Measurements from ENCODE around the gene ELP4.
"Not testable (repeated sequence)": the region's sequence is repeated elsewhere in the genome, so short reads cannot be mapped to it uniquely, and the experiment has no call there.

The ELP4 gene

DNA sequence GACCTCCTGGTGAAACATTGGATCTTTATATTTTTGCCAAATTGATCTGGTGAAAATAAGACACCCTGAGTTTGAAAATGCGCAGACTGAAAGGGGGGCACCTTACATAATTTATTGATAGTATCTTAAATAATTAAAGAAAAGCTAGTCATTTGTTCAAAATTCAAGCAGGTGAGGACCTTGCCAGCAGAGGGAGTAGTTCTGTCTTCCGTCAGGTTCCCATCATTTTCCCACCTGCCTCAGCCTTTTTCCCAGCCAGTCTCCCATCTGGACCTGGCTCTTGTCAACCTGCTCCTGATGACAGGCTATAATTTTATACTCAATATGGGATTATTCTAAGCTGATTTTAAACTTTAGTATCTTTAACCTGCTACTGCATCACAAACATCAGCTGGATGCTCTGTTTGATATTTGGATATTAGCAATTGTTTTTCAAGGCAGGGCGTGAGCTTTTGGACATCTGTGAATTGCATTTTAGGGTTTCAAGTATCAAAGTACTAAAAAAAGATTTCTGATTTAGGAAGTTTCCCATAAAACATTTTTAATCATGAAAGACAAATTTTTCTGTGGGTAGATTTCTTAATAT is 132.0 kb downstream of the ELP4 start:
- DNase-seq (ENCODE audit: low read depth in 3 of 3, low spot score in 1 of 3), result no peak

DNA sequence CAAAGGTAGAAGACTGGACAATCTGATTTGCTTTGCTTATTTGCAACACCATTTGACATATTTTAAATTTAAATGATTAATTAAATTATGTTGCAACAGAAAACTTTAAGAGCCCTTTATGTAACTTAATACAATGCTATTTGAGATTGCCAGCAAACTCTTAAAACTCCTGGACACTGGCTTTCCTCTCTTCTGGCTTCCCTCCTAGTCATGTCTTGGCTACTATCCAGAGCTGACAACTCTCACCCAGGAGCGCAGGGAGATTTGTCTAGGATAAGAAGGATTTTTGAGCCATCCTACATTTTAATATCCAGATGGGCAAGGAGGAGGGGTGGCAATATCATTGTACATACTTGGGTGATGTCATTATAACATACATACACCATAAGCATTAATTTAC is 134.3 kb downstream of the ELP4 start:
- DNase-seq (ENCODE audit: low read depth in 3 of 3, low spot score in 1 of 3), result no peak

DNA sequence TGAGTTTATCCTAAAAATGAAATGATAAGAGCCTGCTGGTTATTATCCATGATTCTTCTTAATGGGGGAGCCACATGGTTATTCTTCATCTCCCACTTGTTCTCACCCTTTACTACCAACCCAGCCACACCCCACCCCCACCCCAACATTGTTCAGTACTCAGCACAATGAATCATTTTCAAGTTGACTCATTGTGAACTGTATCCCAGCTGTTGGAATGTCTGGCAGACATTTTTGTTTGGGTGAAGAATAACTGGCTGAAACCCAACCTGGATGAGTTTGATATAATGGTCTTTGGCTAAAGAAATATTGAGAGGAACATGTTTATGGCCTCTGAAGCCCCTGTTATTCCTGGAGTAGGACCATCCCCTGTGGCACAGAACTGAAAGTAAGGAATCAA is 136.2 kb downstream of the ELP4 start:
- no peak for DNase-seq (ENCODE audit: low read depth in 3 of 3, low spot score in 1 of 3)

DNA sequence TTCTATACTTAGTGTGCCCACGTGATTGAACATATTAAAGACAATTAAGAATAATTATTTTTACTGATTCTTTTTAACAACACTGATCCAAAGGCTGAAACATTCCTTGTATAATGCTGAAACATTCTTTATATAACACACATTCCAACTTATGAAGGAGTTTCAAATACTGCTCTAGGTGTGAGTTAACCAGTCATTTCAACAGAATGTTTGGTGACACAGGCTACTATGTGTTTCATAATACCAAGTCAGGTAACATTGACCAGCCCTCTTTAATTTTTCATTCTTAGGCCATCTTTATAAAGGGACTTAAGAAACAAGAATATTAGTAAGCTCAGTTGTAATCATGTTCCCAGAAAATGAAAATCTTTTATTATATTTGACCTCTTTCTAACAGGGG is 136.6 kb downstream of the ELP4 start:
- no peak for DNase-seq (ENCODE audit: low read depth in 3 of 3, low spot score in 1 of 3)

DNA sequence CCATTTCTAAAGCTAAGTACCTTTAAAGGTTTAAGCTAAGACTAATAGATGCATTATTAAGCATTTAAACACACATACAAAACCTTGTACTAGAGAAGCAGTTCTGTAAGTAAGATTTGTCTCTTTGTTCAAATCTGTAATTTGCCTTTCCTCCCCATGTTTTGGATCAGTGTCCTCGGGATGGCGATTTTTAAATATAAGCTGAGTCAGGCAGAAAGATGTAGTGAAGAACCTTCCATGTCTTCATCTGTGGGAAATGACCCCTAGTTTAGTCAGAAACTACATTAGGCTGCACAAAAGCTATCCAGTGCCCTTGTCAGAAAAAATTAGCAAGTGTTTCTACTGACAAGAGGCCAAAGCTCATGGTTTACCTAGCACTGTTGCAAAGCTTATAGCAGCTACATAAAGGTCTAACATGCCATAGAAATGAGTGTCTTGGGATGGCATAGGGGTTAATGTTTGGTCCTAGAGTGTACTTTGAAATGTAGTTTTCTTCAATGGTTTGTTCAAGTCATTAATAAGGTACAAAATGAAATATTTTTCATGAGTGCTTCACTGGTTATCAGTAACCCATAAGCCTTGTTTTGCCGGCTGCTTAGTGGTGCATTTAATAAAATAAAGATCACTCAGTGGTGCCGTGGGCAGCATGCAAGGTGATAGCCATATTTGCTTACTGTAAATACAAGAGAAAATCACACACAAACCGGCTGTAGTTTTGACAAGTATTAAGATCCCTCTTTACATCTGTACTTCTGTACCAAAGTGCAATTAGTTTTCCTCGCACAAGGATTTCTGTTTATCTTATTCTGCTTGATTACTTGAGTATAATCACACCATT is 139.8 kb downstream of the ELP4 start:
- no peak for DNase-seq (ENCODE audit: low read depth in 3 of 3, low spot score in 1 of 3)

DNA sequence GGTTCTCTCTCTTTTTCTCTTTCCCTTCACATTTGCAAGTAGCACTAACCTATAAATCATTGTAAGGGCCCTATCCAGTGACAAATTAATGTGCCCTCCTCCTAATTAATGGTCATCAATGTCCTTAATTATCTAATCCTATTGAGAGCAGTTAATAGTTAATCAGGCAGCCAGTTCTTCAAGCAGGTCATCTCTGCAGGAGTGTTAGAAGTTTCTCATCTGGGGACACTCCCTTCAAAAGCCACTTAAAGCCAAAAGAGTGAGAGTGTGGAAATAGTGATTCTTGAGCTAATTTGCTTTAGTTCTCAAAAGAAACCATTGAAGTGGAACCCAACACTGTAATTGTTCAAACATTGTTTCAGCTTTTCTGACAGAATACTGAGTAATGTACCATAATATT is 141.6 kb downstream of the ELP4 start:
- DNase-seq (ENCODE audit: low read depth in 3 of 3, low spot score in 1 of 3), result no peak

DNA sequence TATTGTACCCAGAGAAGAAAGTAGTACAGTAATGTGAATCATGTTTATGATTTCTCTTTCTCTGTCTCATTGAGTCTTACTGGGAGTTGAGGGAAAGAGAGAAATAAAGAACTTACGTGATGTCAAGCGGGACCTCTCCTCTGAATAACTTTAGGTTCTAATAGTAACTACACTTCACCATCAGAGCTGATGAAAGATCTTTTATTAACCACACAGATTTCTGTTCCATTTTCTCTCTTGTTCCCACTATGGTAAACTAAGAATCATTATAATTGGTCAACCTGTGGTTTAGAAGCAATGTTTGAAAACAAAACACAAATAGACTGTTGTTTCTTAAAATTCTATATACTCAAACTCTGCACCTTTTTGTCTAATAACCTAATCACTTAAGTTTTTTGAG is 142.3 kb downstream of the ELP4 start:
- no peak for DNase-seq (ENCODE audit: low read depth in 3 of 3, low spot score in 1 of 3)

DNA sequence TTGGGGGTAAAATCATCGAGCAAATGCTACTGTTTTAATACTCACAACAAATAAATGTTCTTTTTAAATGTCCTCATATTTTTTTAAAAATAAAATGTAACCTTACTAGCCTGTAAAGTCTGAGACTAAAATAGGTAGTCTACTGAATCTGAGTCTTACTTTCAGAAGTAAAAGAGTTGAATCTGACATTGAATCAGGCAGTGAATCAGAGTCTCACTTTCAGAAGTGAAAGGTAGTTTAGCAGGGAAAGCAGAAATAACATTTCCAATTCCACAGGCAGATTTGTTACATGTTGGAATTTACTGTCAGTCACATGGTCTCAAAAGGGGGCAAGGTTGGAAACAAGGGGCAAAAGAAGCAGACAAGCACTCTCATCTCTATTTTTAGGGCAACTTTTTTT is 143.0 kb downstream of the ELP4 start:
- DNase-seq (ENCODE audit: low read depth in 3 of 3, low spot score in 1 of 3), result no peak

DNA sequence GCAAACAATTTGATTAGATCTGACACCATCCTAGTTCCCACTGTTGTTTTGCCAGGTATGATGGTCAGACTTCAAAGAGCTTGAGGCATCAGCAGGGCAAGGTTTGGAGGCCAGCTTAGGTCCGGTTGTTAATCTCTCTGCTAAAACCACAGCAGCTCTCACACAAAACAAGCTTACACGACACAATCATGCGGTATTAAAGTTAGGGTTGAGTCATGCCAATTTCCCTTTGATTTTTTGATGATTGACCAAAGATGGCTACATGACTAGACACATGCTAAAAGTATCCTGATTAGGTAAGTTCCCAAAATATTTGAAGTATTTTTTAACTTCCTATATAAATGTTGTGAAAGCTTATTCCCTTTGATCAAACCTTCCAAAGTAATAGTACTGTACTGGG is 145.9 kb downstream of the ELP4 start:
- DNase-seq (ENCODE audit: low read depth in 3 of 3, low spot score in 1 of 3), result no peak

DNA sequence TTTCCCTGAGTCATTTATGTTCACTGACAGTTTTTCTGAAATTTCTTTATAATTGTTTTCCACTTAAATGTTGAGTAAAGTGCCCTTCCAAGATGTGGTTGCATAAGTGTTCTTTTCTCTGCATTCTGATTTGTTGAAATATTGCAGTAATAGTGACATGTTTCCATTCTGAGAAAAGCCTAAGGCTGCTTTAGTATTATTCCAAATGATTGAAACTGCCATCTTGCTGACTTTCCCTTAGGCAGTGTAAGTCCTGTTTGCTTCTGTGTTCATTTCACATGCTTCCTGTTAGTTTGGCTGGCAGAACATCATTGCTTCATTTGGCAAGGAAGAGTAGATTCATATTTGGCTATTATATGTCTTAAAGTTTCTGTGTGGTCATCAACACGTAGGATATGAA is 146.5 kb downstream of the ELP4 start:
- DNase-seq (ENCODE audit: low read depth in 3 of 3, low spot score in 1 of 3), result no peak

DNA sequence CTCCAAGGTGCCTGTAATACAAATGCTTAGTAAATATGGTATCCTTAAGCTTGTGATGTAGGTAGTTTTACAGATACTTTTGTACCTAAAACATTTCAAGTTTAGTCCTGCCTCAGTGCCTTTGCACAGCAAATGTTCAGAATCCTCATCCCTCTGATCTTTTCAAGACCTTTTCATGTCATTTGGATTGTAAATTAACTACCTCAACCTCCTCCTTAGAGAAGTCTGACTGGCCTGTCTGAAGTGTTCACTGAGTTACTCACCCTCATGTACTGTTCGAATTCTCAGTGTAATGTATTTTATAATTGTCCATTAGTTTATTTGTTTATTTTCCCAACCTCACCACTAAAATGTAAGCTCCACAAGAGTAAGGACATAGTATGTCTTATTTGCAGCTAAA is 147.5 kb downstream of the ELP4 start:
- DNase-seq (ENCODE audit: low read depth in 3 of 3, low spot score in 1 of 3), result no peak

DNA sequence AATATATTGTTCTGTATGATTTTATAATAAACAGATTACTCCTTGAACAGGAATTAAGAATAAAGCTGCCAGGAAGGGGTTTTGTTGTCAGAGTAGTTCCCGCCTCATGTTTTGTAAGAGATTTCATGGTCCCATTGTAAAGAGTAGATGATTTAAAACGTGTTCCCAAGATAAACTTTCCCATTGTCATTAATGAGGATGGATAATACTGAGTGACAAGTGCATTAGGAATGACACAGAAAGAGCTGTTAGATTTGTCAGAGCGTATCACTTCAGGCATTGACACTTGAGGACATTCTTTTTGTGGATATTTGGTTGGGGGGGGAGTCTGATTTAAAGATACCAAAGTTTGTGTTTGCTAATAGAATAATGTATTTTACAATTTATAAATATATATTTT is 154.6 kb downstream of the ELP4 start:
- no peak for DNase-seq (ENCODE audit: low read depth in 3 of 3, low spot score in 1 of 3)

DNA sequence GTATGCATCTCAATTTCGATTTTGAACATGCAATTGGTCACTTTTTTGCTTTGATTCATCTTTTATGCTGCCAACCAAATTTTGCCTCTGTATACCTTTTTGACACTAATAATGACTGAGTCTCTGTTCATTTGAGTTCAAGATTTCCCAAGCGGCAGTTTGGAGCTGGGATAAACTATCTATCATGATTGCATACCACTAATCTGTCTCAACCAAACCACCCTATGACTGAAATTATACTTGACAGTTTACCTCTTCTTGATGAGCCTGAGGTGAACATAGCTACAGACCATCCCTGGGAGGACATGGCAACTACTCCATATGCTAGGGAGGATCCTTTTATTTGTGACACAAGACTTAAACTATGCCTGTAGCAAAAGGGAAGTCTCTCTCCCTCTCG is 155.4 kb downstream of the ELP4 start:
- no peak for DNase-seq (ENCODE audit: low read depth in 3 of 3, low spot score in 1 of 3)

DNA sequence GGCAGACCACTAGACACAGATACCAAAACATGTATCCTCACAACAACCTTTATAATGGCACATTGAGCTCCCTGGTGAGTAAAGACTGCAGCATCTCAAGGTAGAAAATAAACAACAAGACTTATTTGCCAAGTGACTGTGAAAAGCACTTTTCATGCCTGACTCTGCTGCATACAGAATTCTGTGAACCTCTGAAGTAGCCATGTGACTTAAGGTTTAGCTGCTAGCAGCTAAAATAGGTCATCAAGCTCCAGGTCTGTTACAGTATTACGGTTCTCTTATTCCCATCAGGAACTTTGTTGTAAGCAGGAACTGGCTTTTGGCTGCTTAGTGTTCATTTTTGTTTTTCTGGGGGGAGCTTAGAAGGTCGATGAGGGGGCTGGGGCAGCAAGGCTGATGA is 162.1 kb downstream of the ELP4 start:
- no peak for DNase-seq (ENCODE audit: low read depth in 3 of 3, low spot score in 1 of 3)

DNA sequence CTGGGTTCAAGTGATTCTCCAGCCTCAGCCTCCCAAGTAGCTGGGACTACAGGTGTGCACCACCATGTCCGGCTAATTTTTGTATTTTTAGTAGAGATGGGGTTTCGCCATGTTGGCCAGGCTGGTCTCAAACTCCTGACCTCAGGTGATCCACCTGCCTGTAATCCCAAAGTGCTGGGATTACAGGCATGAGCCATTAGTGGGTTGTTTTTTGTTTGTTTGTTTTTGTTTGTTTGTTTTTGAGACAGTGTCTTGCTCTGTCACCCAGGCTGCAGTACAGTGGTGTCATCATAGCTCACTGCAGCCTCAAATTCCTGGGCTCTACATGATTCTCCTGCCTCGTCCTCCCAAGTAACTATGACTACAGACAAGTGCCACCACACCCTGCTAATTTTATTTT is 163.5 kb downstream of the ELP4 start:
- not testable (repeated sequence) for DNase-seq (ENCODE audit: low read depth in 3 of 3, low spot score in 1 of 3)

DNA sequence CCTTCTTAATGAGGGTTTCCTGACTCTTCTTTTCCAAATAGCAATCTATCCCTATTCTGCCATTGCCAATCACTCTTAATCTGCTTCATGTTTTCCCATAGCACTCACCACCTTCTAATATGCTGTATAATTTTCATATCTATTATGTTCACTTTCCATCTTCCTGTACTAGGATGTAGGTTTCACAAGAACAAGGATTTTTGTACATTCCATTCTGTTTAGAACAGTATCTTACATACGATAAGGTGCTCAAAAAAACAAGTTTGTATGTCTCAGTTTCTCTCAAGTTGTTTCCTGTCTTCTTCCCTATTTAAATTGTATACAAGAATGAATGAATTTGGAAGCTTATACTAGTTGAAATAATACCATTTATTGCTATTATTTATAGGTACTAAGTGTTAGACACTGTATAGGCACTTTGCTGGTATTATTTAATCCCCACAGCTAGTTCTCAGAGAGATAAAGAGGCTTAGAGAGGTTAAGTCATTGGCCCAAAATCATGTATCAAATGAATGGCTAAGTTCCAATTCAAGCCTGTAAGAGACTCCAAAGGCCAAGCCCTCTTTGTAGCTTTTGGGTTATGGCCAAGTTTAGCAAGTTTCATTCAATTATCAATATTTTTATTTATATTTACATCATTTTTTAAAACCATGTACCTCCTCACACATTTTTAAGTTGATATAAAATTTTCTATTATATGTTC is 166.9 kb downstream of the ELP4 start:
- no peak for DNase-seq (ENCODE audit: low read depth in 3 of 3, low spot score in 1 of 3)

DNA sequence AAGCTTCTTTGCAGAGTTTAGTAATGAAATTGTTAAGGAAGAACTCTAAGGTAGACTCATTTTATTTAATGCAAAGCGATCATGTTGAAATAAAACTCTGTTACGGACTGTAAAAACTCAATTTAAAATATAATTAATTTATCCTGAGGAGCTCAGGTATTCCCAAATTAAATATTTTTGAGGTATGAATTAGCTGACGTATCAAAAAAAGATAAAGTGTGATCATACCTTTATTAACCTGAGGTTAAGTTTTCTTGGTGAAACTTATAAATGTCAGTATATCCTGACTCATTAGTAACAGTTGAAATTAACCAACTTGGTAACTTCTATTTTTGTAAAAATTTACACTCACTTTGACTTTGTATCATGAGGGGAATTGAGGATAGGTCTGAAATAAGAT is 171.2 kb downstream of the ELP4 start:
- DNase-seq (ENCODE audit: low read depth in 3 of 3, low spot score in 1 of 3), result no peak

DNA sequence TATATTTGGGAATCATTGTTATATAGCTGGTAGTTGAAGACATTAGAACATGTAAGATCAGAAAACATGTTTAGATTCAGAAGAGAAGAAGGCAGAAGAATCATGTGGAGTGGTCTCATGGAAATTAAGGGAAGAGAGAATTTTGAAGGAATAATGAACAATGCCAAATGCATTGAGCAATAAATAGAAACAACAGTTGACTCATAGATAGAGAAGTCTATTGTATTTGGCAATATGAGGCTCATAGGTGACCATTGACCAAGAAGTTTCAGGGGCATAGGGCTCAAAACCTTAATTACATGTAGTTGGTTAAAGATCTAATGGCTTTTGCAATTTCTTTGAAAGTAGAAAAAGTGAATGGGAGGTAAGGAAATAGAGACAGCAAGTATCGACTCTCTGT is 177.7 kb downstream of the ELP4 start:
- no peak for DNase-seq (ENCODE audit: low read depth in 3 of 3, low spot score in 1 of 3)

DNA sequence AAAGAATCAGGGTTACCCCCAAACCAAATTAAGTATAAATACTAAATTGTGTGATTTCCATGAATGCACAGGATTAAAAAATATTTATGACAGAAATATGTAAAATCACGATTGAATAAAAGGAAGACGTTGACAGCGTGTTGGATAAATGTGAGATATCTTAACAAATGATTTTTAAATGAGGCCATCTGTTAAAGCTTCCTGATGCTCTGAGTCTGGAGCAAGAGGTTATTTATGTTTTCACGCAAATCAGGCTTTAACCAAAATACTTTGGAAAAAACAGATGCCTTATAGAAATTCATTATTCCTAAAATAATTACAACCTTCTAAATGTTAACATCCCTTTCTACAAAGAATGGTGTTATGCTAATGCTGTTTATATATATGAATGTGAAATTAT is 178.3 kb downstream of the ELP4 start:
- DNase-seq (ENCODE audit: low read depth in 3 of 3, low spot score in 1 of 3), result no peak

DNA sequence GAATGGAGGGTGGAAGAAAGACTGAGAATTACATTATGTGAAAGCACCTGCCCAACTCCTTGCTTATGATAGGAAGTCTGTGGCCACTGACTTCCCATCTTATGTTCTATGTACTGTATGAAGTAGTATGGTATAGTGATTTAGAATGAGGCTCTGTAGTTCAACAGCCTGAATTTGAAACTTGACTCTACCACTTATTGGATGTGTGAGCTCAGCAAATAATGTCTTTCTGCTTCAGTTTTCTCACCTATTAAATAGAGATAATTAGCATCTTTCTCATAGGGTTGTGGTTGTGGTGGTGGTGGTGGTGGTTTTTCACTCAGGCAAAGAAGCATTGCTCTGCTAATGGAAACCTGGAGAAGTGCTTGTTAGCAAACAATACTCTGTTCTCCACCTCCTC is 180.0 kb downstream of the ELP4 start:
- no peak for DNase-seq (ENCODE audit: low read depth in 3 of 3, low spot score in 1 of 3)

DNA sequence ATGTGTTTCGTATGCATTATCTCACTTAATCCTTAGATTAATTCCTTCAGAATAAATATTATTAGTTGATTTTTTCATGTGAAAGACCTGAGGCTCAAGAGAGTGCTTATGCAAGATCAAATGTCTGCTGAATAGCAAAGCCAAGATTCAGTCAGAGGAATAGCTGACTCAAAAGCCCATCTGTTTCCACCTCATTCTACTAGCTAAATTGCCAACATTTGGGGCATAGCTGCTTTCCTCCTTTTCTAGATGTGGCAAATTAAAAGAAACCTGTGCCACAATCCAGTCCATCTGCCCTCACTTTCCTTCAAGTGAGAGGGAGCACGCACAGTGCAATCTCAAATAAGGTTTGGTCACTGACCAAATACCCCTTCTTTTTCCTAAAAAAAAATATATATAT is 180.5 kb downstream of the ELP4 start:
- no peak for DNase-seq (ENCODE audit: low read depth in 3 of 3, low spot score in 1 of 3)

DNA sequence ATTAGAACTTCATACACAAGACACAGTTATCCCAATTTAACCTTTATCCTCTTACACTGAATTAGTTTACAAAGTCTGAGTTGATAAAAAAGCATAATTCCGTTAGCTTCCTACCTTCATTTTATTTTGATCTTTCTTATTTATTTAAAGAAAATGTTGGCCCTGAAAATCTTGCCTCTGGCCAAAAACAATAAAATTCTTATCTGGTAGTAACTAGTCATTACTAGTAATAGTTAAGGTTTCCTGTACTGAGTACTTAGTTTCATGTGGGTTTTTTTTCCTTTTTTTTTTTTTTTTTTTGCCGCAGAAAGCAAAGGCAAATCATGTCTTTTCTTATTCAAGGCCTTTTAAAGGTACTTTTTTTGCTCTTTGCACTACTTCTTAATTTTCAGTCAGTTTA is 180.9 kb downstream of the ELP4 start:
- DNase-seq (ENCODE audit: low read depth in 3 of 3, low spot score in 1 of 3), result no peak

DNA sequence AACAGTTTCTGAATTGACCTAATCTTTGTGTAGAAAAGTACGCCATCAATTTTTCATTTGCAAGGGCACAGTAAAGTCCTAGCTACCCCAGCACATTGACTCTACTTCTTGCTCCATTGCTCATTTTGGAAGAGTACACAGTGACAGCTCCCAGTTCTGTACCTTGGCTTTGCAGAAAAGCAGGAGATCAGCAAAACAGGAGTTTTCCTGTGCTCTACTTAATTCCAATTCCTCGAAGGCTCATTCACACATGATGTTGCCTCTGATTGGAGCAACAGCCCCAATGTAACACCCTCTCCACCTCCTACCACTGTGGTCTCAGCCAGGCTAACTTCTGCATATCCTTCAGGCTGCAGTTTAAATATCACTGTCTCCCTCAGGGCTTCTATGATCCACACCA is 182.9 kb downstream of the ELP4 start:
- no peak for DNase-seq (ENCODE audit: low read depth in 3 of 3, low spot score in 1 of 3)

Measured in stimulated activated CD4-positive, alpha-beta T cell treated with anti-CD3 and anti-CD28 coated beads, TNF-alpha, amount 100 ng/mL, for 1 hour (primary cell).